SK-N-SH (cell line): Measurements from ENCODE around the gene ARID1B. TPM values are rescaled to one million over a fixed set of nuclear protein-coding genes. Genes with fewer than 3 reads are reported as not detected.
A peak's percentile ranks its signal among the peaks of the same experiment; 100 is the strongest.

Experiments used
- CTCF ChIA-PET: fragments of 300-600, 350-600 bp; formaldehyde crosslinking; extraction: SDS; loops from one replicate; lab custom pipeline; 2021; lab: Yijun Ruan, JAX
- POLR2A ChIA-PET: fragments of 350-600 bp; sonication (Branson Sonifier 250); formaldehyde crosslinking; extraction: SDS; loops from one replicate; lab custom pipeline; 2020; ENCODE audit warnings: antibody characterized with exemption, inconsistent platforms; lab: Yijun Ruan, JAX
- DNase-seq: peaks from one replicate; pipeline ENCODE4 v3.0.0; 2012
- H2AFZ ChIP-seq: fragments of 200-600 bp; sonication (generic); 2 replicates; pipeline ENCODE4 v1.8.1; 2016; ENCODE audit warnings: antibody characterized with exemption, mild to moderate bottlenecking, low read depth
- H3F3A ChIP-seq: fragments of 200-600 bp; sonication (generic); replicated peaks from 2 replicates; pipeline ENCODE3; 2016; ENCODE audit warnings: antibody characterized with exemption, mild to moderate bottlenecking; ENCODE audit not compliant: insufficient read depth
- H3K27ac ChIP-seq, 2 experiments: fragments of 200-500 bp in 1 of 2; fragments of 200-600 bp in 1 of 2; sonication (Bioruptor generic) in 1 of 2; sonication (generic), shearing (Covaris generic) in 1 of 2; 2 replicates each; pipeline versions ENCODE4 v1.5.1 to v1.6.1; 2014 to 2016; ENCODE audit warnings: low read depth in 2 of 2, inconsistent platforms in 1 of 2, low read length in 1 of 2, mild to moderate bottlenecking in 1 of 2, mixed read lengths in 1 of 2
- H3K27me3 ChIP-seq: fragments of 200-600 bp; sonication (generic), shearing (Covaris generic); 2 replicates; pipeline ENCODE4 v1.6.1; 2016; ENCODE audit warnings: mixed run types; ENCODE audit not compliant: insufficient read depth
- H3K36me3 ChIP-seq, 2 experiments: fragments of 200-500 bp in 1 of 2; fragments of 200-600 bp in 1 of 2; sonication (Bioruptor generic) in 1 of 2; sonication (generic) in 1 of 2; replicated peaks in 1 of 2; 2 replicates each; pipeline versions ENCODE3 to v1.5.1; 2014 to 2016; ENCODE audit warnings: low read length in 1 of 2, mild to moderate bottlenecking in 1 of 2; ENCODE audit not compliant: insufficient read depth in 2 of 2, control insufficient read depth in 1 of 2
- H3K4me1 ChIP-seq, 2 experiments: fragments of 200-500 bp in 1 of 2; fragments of 200-600 bp in 1 of 2; sonication (Bioruptor generic) in 1 of 2; sonication (generic), shearing (Covaris generic) in 1 of 2; 2 replicates each; pipeline versions ENCODE4 v1.5.1 to v1.6.1; 2014 to 2016; ENCODE audit warnings: low read depth in 1 of 2, low read length in 1 of 2, mixed run types in 1 of 2; ENCODE audit not compliant: insufficient read depth in 2 of 2, control insufficient read depth in 1 of 2
- H3K4me2 ChIP-seq: fragments of 200-600 bp; sonication (generic), shearing (Covaris generic); 2 replicates; pipeline ENCODE4 v1.6.1; 2017; ENCODE audit warnings: mixed run types
- H3K4me3 ChIP-seq, 2 experiments: fragments of 200-500 bp in 1 of 2; fragments of 200-600 bp in 1 of 2; sonication (Bioruptor generic) in 1 of 2; sonication (generic), shearing (Covaris generic) in 1 of 2; 2 replicates each; pipeline versions ENCODE4 v1.5.1 to v1.8.1; 2014 to 2016; ENCODE audit warnings: low read depth in 2 of 2, inconsistent platforms in 1 of 2, low read length in 1 of 2, mild to moderate bottlenecking in 1 of 2, mixed read lengths in 1 of 2, moderate library complexity in 1 of 2
- H3K79me2 ChIP-seq: fragments of 200-600 bp; sonication (generic); 2 replicates; pipeline ENCODE4 v1.8.1; 2017; ENCODE audit warnings: mild to moderate bottlenecking; ENCODE audit not compliant: insufficient read depth
- H3K9ac ChIP-seq: fragments of 200-600 bp; sonication (generic); 2 replicates; pipeline ENCODE4 v1.6.1; 2017; ENCODE audit warnings: mixed run types
- H3K9me2 ChIP-seq: fragments of 200-600 bp; sonication (generic); 2 replicates; pipeline ENCODE4 v1.6.1; 2017; ENCODE audit warnings: mixed run types
- H3K9me3 ChIP-seq: fragments of 200-600 bp; sonication (generic); 2 replicates; pipeline ENCODE4 v1.6.1; 2017; ENCODE audit warnings: mixed run types, mild to moderate bottlenecking, moderate library complexity
- H4K20me1 ChIP-seq: fragments of 200-600 bp; sonication (generic); 2 replicates; pipeline ENCODE4 v1.6.1; 2017; ENCODE audit warnings: mild to moderate bottlenecking, mixed run types; ENCODE audit not compliant: insufficient read depth
- EP300 ChIP-seq, 2 experiments: IDR thresholded peaks; 2 replicates each; pipeline versions ENCODE4 v1.4.0 to v1.6.1; 2012; ENCODE audit warnings: borderline replicate concordance in 1 of 2, low read depth in 1 of 2, low read length in 1 of 2
- EZH2phosphoT487 ChIP-seq: fragments of 200-600 bp; sonication (generic); IDR thresholded peaks from 2 replicates; pipeline ENCODE4 v1.6.1; 2017; ENCODE audit warnings: low read depth, mixed run types, mild to moderate bottlenecking, antibody characterized with exemption, moderate library complexity, borderline replicate concordance
- FOSL2 ChIP-seq: IDR thresholded peaks from 2 replicates; pipeline ENCODE4 v1.4.0; 2012; ENCODE audit warnings: low read depth, mild to moderate bottlenecking, moderate library complexity, borderline replicate concordance
- FOXM1 ChIP-seq: IDR thresholded peaks from 2 replicates; pipeline ENCODE4 v1.4.0; 2012; ENCODE audit warnings: low read depth, mild to moderate bottlenecking
- GATA2 ChIP-seq: sonication (generic); formaldehyde crosslinking; IDR thresholded peaks from 2 replicates; pipeline ENCODE4 v1.5.0; 2020; ENCODE audit warnings: mild to moderate bottlenecking, missing genetic modification reagents
- IRF3 ChIP-seq: fragments of 150-350 bp; IDR thresholded peaks from 2 replicates; pipeline ENCODE4 v1.6.1; 2016; ENCODE audit warnings: mild to moderate bottlenecking, low read depth, low read length
- JUND ChIP-seq: IDR thresholded peaks from 2 replicates; pipeline ENCODE4 v1.4.0; 2012
- MEF2A ChIP-seq: IDR thresholded peaks from 2 replicates; pipeline ENCODE4 v1.4.0; 2012; ENCODE audit warnings: low read depth, borderline replicate concordance
- NFIC ChIP-seq: IDR thresholded peaks from 2 replicates; pipeline ENCODE4 v1.4.0; 2012; ENCODE audit warnings: borderline replicate concordance
- RCOR1 ChIP-seq: fragments of 150-350 bp; IDR thresholded peaks from 2 replicates; pipeline ENCODE4 v1.6.1; 2017; ENCODE audit warnings: antibody characterized with exemption, low read length
- RFX5 ChIP-seq: IDR thresholded peaks from 2 replicates; pipeline ENCODE4 v1.6.1; 2012; ENCODE audit warnings: mild to moderate bottlenecking, improper control_type of control experiment, low read length
- RXRA ChIP-seq: IDR thresholded peaks from 2 replicates; pipeline ENCODE4 v1.4.0; 2012; ENCODE audit warnings: low read depth, mild to moderate bottlenecking, borderline replicate concordance
- SMC3 ChIP-seq: IDR thresholded peaks from 2 replicates; pipeline ENCODE4 v1.6.1; 2012; ENCODE audit warnings: low read depth, low read length, improper control_type of control experiment
- TAF1 ChIP-seq: IDR thresholded peaks from 2 replicates; pipeline ENCODE4 v1.6.1; 2012; ENCODE audit warnings: low read depth, mild to moderate bottlenecking, low read length, moderate library complexity, borderline replicate concordance
- TCF12 ChIP-seq: IDR thresholded peaks from 2 replicates; pipeline ENCODE4 v1.4.0; 2012
- TEAD4 ChIP-seq: IDR thresholded peaks from 2 replicates; pipeline ENCODE4 v1.4.0; 2012; ENCODE audit warnings: mild to moderate bottlenecking, borderline replicate concordance; ENCODE audit not compliant: insufficient read depth
- YY1 ChIP-seq: IDR thresholded peaks from 2 replicates; pipeline ENCODE4 v1.4.0; 2012; ENCODE audit warnings: low read depth, mild to moderate bottlenecking
- WGBS: methylation state at CpG from one replicate; pipeline ENCODE4 v1.1.6; 2017; ENCODE audit warnings: low lambda C conversion rate; 5-methylcytosine and 5-hydroxymethylcytosine counted together
- polyA plus RNA-seq, 3 experiments: library from polyadenylated mRNA; depleted of rRNA; stranded (reverse); fragments of >200 nt; gene quantifications; 2 replicates each; pipeline ENCODE4 v1.2.3, GENCODE V29; 2012
- TF ChIP-seq, protein P1 (sequence below): IDR thresholded peaks from 2 replicates; pipeline ENCODE4 v1.4.0; 2012; ENCODE audit warnings: low read depth
- TF ChIP-seq, protein P2 (sequence below): IDR thresholded peaks from 2 replicates; pipeline ENCODE4; 2012
- TF ChIP-seq, protein P3 (sequence below): IDR thresholded peaks from 2 replicates; pipeline ENCODE4 v1.4.0; 2012; ENCODE audit warnings: low read depth, borderline replicate concordance
- TF ChIP-seq, protein P4 (sequence below): fragments of 150-350 bp; IDR thresholded peaks from 2 replicates; pipeline ENCODE4 v1.6.1; 2017; ENCODE audit warnings: antibody characterized with exemption, low read length, low read depth, borderline replicate concordance

The ARID1B gene
- polyA plus RNA-seq, 1 of the 3 experiments (the other 2 are of a cell fraction) = 13.6 TPM

DNA sequence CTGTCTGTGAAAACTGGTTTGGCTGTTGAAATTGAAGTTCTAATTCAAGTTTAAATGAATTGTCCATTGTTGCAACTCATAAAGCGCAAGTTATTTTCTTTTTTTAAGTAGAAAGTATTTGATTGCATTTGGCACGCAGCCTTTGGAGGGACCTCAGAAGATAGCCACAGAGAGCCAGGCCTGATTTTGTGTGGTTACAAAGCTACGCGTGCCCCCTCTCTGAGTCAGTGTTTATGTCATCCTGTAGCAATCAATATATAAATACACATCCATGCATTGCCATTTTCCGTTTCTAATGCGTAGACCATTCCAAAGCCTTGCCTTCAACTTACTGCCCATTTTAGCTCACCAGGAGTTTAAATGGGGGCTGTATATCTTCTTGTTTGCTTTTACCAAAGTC is 372.9 kb downstream of the ARID1B start:
- Histone ChIP-seq H2AFZ (no peak overlapping the region), H3K4me2 (peak overlapping the region; percentile 75), H3K9me3 (no peaks in the 10 kb centered on the region), H3K4me3 (peak overlapping the region in 1 of 2 experiments; percentile 7; a peak in 1 of 4 replicates), H3K27ac (peak overlapping the region; percentile 97 to 99), H3K4me1 (peaks cover 38 to 68% of the 10 kb centered on the region in 2 experiments), H3K36me3 (no peaks in the 10 kb centered on the region), H3K27me3 (no peaks in the 10 kb centered on the region), H3K9ac (peak overlapping the region; percentile 75; the same call in 1 of the 2 replicates), H3K9me2 (no peaks in the 10 kb centered on the region), H3F3A (peaks cover 27% of the 10 kb centered on the region), H3K79me2 (peaks cover 10% of the 10 kb centered on the region; the same call in 1 of the 2 replicates), H4K20me1 (no peaks in the 10 kb centered on the region)
- ChIA-PET CTCF (interaction anchor here (0.9 to 1.4 kb wide), 3 partner anchors 34 to 124 kb away, joined by 3 to 4 read pairs (median 3); no protein-coding TSS in a partner anchor), POLR2A (no interaction called here)
- TF ChIP-seq, protein P1, sequence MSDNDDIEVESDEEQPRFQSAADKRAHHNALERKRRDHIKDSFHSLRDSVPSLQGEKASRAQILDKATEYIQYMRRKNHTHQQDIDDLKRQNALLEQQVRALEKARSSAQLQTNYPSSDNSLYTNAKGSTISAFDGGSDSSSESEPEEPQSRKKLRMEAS = 0 out of 2 replicates have a peak, but pooled peaks have one; percentile 20
- TF ChIP-seq EP300 (IDR thresholded peaks at IDR 0.05; ENCODE audit: borderline replicate concordance in 1 of 2, low read depth in 1 of 2, low read length in 1 of 2) = peak in 1 of 2 experiments; percentile 80; a peak in 2 of 4 replicates
- peak; percentile 79 for TF ChIP-seq NFIC
- peak; percentile 53; the same call in 1 of the 2 replicates for TF ChIP-seq FOSL2
- TF ChIP-seq, protein P2, sequence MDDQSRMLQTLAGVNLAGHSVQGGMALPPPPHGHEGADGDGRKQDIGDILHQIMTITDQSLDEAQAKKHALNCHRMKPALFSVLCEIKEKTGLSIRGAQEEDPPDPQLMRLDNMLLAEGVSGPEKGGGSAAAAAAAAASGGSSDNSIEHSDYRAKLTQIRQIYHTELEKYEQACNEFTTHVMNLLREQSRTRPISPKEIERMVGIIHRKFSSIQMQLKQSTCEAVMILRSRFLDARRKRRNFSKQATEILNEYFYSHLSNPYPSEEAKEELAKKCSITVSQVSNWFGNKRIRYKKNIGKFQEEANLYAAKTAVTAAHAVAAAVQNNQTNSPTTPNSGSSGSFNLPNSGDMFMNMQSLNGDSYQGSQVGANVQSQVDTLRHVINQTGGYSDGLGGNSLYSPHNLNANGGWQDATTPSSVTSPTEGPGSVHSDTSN = peak; percentile 67
- TF ChIP-seq EZH2phosphoT487 = no peak
- TF ChIP-seq TEAD4 = 0 out of 2 replicates have a peak, but pooled peaks have one; percentile 40
- peak; percentile 75 for TF ChIP-seq TCF12
- TF ChIP-seq GATA2 (CRISPR knock-in tag) = no peak
- no peak for TF ChIP-seq YY1
- 0 out of 2 replicates have a peak, but pooled peaks have one; percentile 15 for TF ChIP-seq MEF2A
- TF ChIP-seq, protein P3, sequence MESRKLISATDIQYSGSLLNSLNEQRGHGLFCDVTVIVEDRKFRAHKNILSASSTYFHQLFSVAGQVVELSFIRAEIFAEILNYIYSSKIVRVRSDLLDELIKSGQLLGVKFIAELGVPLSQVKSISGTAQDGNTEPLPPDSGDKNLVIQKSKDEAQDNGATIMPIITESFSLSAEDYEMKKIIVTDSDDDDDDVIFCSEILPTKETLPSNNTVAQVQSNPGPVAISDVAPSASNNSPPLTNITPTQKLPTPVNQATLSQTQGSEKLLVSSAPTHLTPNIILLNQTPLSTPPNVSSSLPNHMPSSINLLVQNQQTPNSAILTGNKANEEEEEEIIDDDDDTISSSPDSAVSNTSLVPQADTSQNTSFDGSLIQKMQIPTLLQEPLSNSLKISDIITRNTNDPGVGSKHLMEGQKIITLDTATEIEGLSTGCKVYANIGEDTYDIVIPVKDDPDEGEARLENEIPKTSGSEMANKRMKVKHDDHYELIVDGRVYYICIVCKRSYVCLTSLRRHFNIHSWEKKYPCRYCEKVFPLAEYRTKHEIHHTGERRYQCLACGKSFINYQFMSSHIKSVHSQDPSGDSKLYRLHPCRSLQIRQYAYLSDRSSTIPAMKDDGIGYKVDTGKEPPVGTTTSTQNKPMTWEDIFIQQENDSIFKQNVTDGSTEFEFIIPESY = no peak
- TF ChIP-seq RXRA = 0 out of 2 replicates have a peak, but pooled peaks have one; percentile 19
- peak; percentile 69 for TF ChIP-seq JUND
- no peak for DNase-seq
- 68% methylated on average over 6 of the region's 6 CpGs for WGBS

DNA sequence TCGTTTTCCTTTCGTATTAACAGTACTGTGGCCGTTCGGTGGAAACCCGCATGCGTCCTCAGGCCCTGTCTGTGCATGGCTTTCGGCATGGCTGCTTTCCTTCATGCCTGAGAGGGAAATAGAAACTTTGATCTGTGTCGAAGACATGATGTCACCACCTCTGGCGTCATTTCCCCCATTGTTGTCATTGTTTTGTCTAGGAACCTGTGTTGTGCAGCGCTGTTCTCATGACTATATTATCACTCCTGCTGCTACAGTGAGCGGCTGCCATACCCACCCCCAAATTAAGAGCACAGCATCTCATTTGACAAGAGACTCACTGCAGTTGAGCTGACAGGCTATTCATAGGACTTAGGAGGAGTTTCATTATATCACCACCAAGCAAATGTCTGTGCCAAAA is 373.9 kb downstream of the ARID1B start:
- H3K9ac ChIP-seq = no peak overlapping the region
- no peaks in the 10 kb centered on the region for H3K9me2 ChIP-seq
- peak overlapping the region; percentile 42 for H3K4me2 ChIP-seq
- H4K20me1 ChIP-seq = no peaks in the 10 kb centered on the region
- H3K9me3 ChIP-seq = no peaks in the 10 kb centered on the region
- ChIA-PET CTCF (interaction anchor here (1.4 kb wide), 1 partner anchor 33 kb away, joined by 4 read pairs; no protein-coding TSS in a partner anchor), POLR2A (interaction anchor here (1.3 kb wide), 1 partner anchor 11 kb away, joined by 3 read pairs; no protein-coding TSS in a partner anchor)
- no peak for DNase-seq
- peaks cover 15% of the 10 kb centered on the region; the same call in 1 of the 2 replicates for H3K79me2 ChIP-seq
- peaks cover 27% of the 10 kb centered on the region for H3F3A ChIP-seq
- peak overlapping the region; percentile 84 to 99 for H3K27ac ChIP-seq
- peaks cover 33 to 61% of the 10 kb centered on the region in 2 experiments for H3K4me1 ChIP-seq
- no peaks in the 10 kb centered on the region for H3K27me3 ChIP-seq
- WGBS = 92% methylated on average over 11 of the region's 11 CpGs
- no peak overlapping the region for H2AFZ ChIP-seq
- no peak overlapping the region for H3K4me3 ChIP-seq
- peaks cover 0 to 4% of the 10 kb centered on the region in 2 experiments for H3K36me3 ChIP-seq
- TF ChIP-seq IRF3 (no peak), TCF12 (no peak), TEAD4 (no peak), EP300 (IDR thresholded peaks at IDR 0.05; ENCODE audit: borderline replicate concordance in 1 of 2, low read depth in 1 of 2, low read length in 1 of 2) (no peak), FOXM1 (no peak), NFIC (no peak), EZH2phosphoT487 (no peak), RFX5 (no peak), TAF1 (no peak), RCOR1 (no peak), SMC3 (no peak), RXRA (no peak)
- TF ChIP-seq, protein P4, sequence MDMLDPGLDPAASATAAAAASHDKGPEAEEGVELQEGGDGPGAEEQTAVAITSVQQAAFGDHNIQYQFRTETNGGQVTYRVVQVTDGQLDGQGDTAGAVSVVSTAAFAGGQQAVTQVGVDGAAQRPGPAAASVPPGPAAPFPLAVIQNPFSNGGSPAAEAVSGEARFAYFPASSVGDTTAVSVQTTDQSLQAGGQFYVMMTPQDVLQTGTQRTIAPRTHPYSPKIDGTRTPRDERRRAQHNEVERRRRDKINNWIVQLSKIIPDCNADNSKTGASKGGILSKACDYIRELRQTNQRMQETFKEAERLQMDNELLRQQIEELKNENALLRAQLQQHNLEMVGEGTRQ = no peak
- TF ChIP-seq, protein P1 = no peak
